Myocyte (in vitro differentiated cells): ENCODE data around the gene CLINT1. TPM values are rescaled to one million over a fixed set of nuclear protein-coding genes. Genes with fewer than 3 reads are reported as not detected.

Source experiments
- DNase-seq: peaks from one replicate; pipeline ENCODE4 v3.0.0-alpha.2; 2012; ENCODE audit warnings: low read depth
- total RNA-seq: library from RNA; depleted of rRNA; stranded (reverse); fragments of >200 nt; gene quantifications from 2 replicates; pipeline ENCODE4 v1.2.3, GENCODE V29; 2014

CLINT1 gene
- total RNA-seq, 1 donor from 2014 or later: 69.9 TPM

GRCh38 chr5:157761690-157762621 is 97.0 kb downstream of the CLINT1 start:
- DNase-seq: peak; percentile 70

GRCh38 chr5:157758706-157759105 is 100.2 kb downstream of the CLINT1 start:
- DNase-seq: no peak

- DNase-seq: no peak
Observed at GRCh38 chr5:157756122-157756521, 102.8 kb downstream of the CLINT1 start.

- DNase-seq: no peak
Observed at GRCh38 chr5:157750320-157750719, 108.6 kb downstream of the CLINT1 start.

DNA sequence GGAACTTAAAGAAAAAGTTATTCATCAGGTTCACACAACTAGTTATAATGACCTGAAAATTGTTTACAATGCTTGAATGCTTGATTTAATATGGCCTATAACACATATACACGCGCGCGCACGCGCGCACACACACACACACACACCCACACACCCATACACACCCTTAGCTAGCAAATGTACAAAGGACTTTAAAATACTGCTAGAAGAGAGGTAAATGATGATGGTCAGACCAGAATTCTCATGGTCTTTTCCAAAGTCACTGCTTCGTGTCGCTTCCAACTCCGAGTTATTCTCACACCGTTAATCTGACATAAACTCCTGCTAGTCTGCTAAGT is 109.5 kb downstream of the CLINT1 start:
- no peak for DNase-seq

- DNase-seq: peak; percentile 71
Observed at GRCh38 chr5:157748760-157749461, 110.0 kb downstream of the CLINT1 start.

- DNase-seq: peak; percentile 93
Observed at GRCh38 chr5:157747766-157748700, 110.9 kb downstream of the CLINT1 start.

GRCh38 chr5:157747173-157747740 is 111.7 kb downstream of the CLINT1 start:
- DNase-seq: no peak

DNA sequence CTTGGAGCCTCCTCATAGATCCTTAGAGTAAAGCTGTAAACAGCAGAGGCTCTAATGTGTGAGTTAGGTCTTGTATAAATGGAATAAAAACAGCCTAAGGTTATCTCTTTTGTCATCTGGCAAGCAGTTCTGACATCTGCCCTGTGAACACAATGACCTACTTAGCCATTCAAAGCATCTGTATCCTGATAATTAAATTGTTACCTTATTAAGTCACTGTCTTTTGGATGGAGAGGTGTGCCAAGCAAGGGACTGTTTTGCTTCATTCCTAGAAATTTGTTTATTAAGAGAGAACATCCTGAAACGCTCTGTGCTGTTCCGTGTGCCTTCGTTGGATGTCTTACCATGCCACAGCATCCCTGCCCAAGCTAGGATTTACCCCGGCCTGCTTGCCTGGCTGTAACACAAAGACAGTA is 113.9 kb downstream of the CLINT1 start:
- DNase-seq: no peak

- DNase-seq: no peak
Observed at GRCh38 chr5:157744051-157745011, 114.6 kb downstream of the CLINT1 start.

- peak; percentile 83 for DNase-seq
Observed at GRCh38 chr5:157743163-157744050, 115.5 kb downstream of the CLINT1 start, which contains the start of gene LSM11. LSM11 (plus strand) TSS chr5:157743712; CDS start chr5:157743751, 39 bp downstream.

- DNase-seq: no peak
Observed at GRCh38 chr5:157741131-157741530, 117.8 kb downstream of the CLINT1 start.

DNA sequence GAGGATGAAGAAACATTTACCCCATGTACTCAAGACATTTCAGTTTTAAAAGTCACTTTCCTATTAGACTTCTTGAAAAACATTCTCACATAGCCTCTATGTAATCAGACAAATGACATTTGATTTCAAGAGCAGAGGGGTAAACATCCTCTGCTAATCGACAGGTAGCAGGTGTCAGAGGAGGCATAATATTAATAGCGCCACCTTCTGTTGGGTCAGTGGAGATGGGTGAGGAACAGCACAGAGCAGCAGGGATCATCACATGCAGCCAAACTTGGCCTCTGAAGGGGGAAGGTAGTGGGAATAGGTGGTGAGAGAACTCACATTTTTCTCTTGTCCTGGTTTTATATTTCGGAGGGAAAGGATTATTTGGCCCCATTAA is 118.7 kb downstream of the CLINT1 start:
- DNase-seq: no peak

- no peak for DNase-seq
Observed at GRCh38 chr5:157739388-157740228, 119.3 kb downstream of the CLINT1 start.

- DNase-seq: no peak
Observed at GRCh38 chr5:157735991-157736390, 123.0 kb downstream of the CLINT1 start.
